ENCODE data around the gene ABCC10. TPM values are rescaled to one million over a fixed set of nuclear protein-coding genes. Genes with fewer than 3 reads are reported as not detected.

The ABCC10 gene
- polyA plus RNA-seq, 2 of the 4 experiments (the other 2 are of a cell fraction) = 6.8 to 9.3 TPM

- peaks cover 9% of the 10 kb centered on the region; the same call in 2 of the 3 replicates for H3K4me1 ChIP-seq
- ATAC-seq (no peak), FAIRE-seq (no peak), DNase-seq (ENCODE audit: low read depth in 1 of 2, low spot score in 1 of 2) (no peak)
- H3K9me3 ChIP-seq = no peaks in the 10 kb centered on the region
- no peak overlapping the region for H3K4me3 ChIP-seq
- CTCF ChIA-PET = interaction anchor here (1.0 kb wide), 1 partner anchor 31 kb away, joined by 3 read pairs; no protein-coding TSS in a partner anchor
- POLR2A ChIA-PET = no interaction called here
- no peak overlapping the region for H3K4me2 ChIP-seq
- no peak overlapping the region for H3K27ac ChIP-seq
- WGBS (ENCODE audit: missing lambda C conversion rate) = 70% methylated on average over 6 of the region's 6 CpGs
- TF ChIP-seq PBX3 (IDR thresholded peaks at IDR 0.05) = no peak
- no peak for TF ChIP-seq ESRRA (IDR thresholded peaks at IDR 0.05; ENCODE audit: borderline replicate concordance, low read length)
- TF ChIP-seq ZFP36 (IDR thresholded peaks at IDR 0.05; ENCODE audit: borderline replicate concordance, partially characterized antibody) = no peak
- TF ChIP-seq JUN (IDR thresholded peaks at IDR 0.05) = no peak
- no peak for TF ChIP-seq RFX5 (IDR thresholded peaks at IDR 0.05)
- no peak for TF ChIP-seq BCL3 (IDR thresholded peaks at IDR 0.05)
Measured at GRCh38 chr6:43475516-43475915, 48.2 kb downstream of the ABCC10 start.

- TF ChIP-seq CTCF (IDR thresholded peaks at IDR 0.05) (no peak), PHF8 (IDR thresholded peaks at IDR 0.05; ENCODE audit: borderline replicate concordance, low read depth) (no peak), MAX (IDR thresholded peaks at IDR 0.05) (no peak), ZFP36 (IDR thresholded peaks at IDR 0.05; ENCODE audit: borderline replicate concordance, partially characterized antibody) (no peak)
- POLR2A ChIA-PET = interaction anchor here (0.7 to 1.2 kb wide), 4 partner anchors 10 to 528 kb away, joined by 3 to 5 read pairs (median 4); partner anchors contain the start of gene ABCC10
- ATAC-seq = peak; percentile 45 to 69; a peak in 4 of 6 replicates
Measured at GRCh38 chr6:43476746-43477145, 49.4 kb downstream of the ABCC10 start.

GRCh38 chr6:43477235-43478007 lies 50.1 kb downstream of the ABCC10 start, which contains the start of gene TJAP1:
Gene TJAP1 (plus strand): TSS chr6:43477570. CDS start chr6:43499002, 21,432 bp downstream.
- Histone ChIP-seq H3K4me2 (peak within 1 kb of the TSS; percentile 100), H3K4me3 (peak within 1 kb of the TSS; percentile 83), H3K27ac (peak within 1 kb of the TSS; percentile 84 to 98), H3K4me1 (peaks cover 22% of the 10 kb centered on the region; the same call in 2 of the 3 replicates), H3K9me3 (no peaks in the 10 kb centered on the region)
- 8% methylated on average over 9 of the region's 34 CpGs for WGBS (ENCODE audit: missing lambda C conversion rate)
- peak; percentile 69 to 84 for DNase-seq (ENCODE audit: low read depth in 1 of 2, low spot score in 1 of 2)
- peak; percentile 99 to 100 for ATAC-seq
- ChIA-PET CTCF (interaction anchor here (0.6 to 1.7 kb wide), 3 partner anchors 15 to 29 kb away, joined by 3 to 4 read pairs (median 3); no protein-coding TSS in a partner anchor), POLR2A (interaction anchor here (0.5 to 1.2 kb wide), 7 partner anchors 9 to 695 kb away, joined by 3 to 5 read pairs (median 3); partner anchors contain the start of genes ABCC10 and ZNF318)
- FAIRE-seq = no peak
- TF ChIP-seq JUN (IDR thresholded peaks at IDR 0.05) (peak in 1 of 2 experiments; percentile 65; a peak in 1 of 5 replicates), NFE2L2 (conservative IDR thresholded peaks at IDR 0.05; ENCODE audit: low read length) (no peak), ZNF302 (CRISPR knock-in tag; IDR thresholded peaks at IDR 0.05) (no peak), PBX3 (IDR thresholded peaks at IDR 0.05) (no peak), BCL3 (IDR thresholded peaks at IDR 0.05) (no peak), FOSB (CRISPR knock-in tag; IDR thresholded peaks at IDR 0.05) (no peak), CBX2 (IDR thresholded peaks at IDR 0.05; ENCODE audit: borderline replicate concordance, low read depth) (no peak), MAZ (IDR thresholded peaks at IDR 0.05; ENCODE audit: borderline replicate concordance, low read depth, low read length) (no peak), KDM5A (IDR thresholded peaks at IDR 0.05) (peak; percentile 84), MAX (IDR thresholded peaks at IDR 0.05) (0 out of 2 replicates have a peak, but pooled peaks have one; percentile 33), EHF (CRISPR knock-in tag; IDR thresholded peaks at IDR 0.05) (no peak), FOXS1 (CRISPR knock-in tag; IDR thresholded peaks at IDR 0.05) (no peak), PHF8 (IDR thresholded peaks at IDR 0.05; ENCODE audit: borderline replicate concordance, low read depth) (peak; percentile 83; the same call in 1 of the 2 replicates), MYC (IDR thresholded peaks at IDR 0.05; ENCODE audit: borderline replicate concordance, low read length) (no peak), HOXB5 (CRISPR knock-in tag; IDR thresholded peaks at IDR 0.05) (no peak), EP300 (IDR thresholded peaks at IDR 0.05) (no peak), NPAS2 (CRISPR knock-in tag; IDR thresholded peaks at IDR 0.05; ENCODE audit: borderline replicate concordance) (no peak), RARB (CRISPR knock-in tag; IDR thresholded peaks at IDR 0.05) (no peak), JUNB (IDR thresholded peaks at IDR 0.05) (no peak)

More at GRCh38 chr6:43476746-43477145, 49.4 kb downstream of the ABCC10 start:
- Histone ChIP-seq H3K4me3 (peak overlapping the region; percentile 83), H3K4me2 (peak overlapping the region; percentile 100), H3K4me1 (peaks cover 20% of the 10 kb centered on the region; the same call in 2 of the 3 replicates), H3K9me3 (no peaks in the 10 kb centered on the region), H3K27ac (peak overlapping the region; percentile 84 to 98)
- WGBS (ENCODE audit: missing lambda C conversion rate) = 47% methylated on average over 2 of the region's 2 CpGs
- DNase-seq (ENCODE audit: low read depth in 1 of 2, low spot score in 1 of 2) (no peak), FAIRE-seq (no peak)
- CTCF ChIA-PET = interaction anchor here (1.7 kb wide), 1 partner anchor 29 kb away, joined by 3 read pairs; no protein-coding TSS in a partner anchor
